ENCODE measurements around the gene ARHGEF28.

The ARHGEF28 gene

DNA sequence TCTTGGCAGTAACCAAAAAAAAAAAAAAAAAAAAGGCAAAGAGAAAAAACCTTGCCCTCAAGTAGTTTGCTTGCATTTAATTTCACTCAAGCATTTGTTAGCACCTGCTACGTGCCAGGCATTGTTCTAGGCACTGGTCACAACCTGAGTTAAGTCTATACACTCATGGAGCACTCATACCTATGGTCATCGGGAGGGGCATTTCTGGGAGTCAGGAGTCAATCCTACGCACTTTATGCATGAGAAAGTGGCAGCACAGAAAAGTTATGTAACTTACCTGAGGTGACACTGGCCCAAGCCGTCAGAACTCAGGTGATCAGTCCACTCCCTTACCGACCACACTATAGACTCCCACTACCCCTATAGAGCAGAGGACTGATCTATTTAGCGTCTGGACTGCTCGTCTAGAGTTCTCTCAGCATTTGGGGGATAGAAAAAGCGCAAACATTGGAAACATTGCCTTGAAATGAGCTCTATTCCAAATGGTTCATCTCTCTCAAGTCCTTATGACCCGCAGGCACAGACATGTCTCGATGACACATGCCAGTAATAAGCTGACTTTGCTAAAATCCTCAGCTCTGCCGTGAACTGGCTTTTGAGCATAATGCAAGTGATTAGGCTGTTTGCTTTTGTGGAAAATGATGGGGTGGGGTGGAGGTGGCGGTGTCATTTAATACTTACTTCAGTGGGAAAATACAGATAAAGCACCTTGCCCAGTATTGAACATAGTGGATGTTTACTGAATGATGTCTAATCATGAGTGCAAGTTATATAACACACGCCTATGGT, 160.2 kb downstream of the ARHGEF28 start:
- DNase-seq (ENCODE audit: low read depth) = no peak

DNA sequence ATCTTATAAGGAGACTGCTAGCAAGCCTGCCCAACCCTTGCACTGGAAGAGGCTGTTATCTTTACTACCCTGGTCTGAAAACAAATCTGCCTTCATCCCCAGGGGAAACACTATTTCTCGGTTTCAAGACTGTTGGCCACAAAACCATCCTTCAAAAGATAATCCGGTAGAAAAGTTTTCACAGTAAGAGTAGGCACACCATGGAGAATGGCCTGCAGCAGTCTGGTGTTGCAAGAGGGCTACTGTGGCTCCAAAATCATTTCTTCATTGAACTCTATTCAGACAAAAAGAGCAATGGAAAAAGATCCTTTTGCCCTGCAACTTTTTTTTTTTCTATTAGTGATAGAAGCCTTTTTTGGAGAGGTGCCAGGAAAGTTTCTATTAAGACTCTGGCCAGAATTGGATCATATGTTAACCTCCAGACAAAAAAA, 163.9 kb downstream of the ARHGEF28 start:
- DNase-seq (ENCODE audit: low read depth) = no peak

DNA sequence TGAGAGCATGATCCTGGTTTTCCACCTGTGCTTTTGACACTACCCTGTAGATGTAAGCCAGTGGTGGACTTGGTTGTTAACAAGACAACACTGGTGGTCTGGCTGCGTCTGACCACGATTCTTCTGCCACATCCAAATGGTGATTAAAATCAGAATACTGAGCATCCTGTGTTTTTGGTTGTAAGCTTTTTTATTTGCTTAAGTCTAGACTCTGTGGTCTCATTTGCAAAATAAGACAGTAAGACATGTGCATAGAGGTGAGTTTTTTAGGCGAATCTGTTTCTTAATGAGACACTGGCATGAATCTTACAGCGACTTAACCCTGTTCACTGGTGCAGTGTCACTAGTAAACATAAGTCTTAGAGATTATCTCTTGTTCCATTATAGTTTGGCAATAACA, 165.4 kb downstream of the ARHGEF28 start:
- DNase-seq (ENCODE audit: low read depth) = no peak

DNA sequence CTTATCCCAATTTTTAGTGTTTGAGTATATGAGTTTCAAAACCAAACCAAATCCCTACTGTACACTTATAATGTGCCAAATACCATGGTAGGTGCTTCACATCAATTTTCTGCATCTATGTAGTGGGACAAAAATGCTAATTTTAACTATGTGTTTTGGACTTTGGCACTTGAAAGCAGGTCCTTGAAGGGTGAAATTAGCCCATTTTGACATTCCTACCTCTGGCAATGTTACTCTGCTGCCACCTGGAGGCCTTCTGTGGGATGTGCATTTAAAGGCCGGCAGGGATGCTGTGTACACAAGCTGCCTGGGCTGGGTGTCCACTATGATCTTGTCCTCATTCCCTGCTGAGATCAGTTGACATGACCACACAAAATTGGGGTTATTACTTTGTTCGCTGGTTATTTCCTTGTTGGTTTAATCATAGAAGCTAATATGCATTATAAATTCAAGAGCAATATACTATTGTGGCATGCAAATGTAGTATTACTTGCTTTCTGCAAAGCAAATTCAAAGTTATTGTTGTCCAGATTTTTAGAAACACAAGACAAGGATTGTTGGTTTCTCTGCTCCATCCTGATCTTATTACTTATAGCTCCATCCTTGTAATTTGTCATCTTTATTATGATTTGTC, 166.8 kb downstream of the ARHGEF28 start:
- DNase-seq (ENCODE audit: low read depth) = no peak

DNA sequence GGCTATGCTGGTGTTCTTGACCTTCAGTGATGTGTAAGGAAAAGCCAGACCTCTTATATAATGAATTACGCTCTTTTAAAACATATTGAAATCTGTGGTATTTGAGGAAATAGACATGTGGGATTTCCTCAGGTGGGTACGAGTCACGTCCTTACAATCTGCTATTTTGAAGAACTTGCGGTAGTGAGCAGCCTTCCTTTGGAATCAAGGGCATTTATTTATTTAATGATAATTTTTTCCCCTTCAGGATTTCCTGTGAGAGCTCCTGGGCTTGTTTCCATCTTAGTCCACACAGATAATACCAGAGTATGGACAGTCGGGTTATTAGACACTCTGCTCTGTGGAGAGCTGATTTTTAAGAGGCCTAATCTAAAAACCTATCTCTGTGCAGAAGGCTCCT, 167.9 kb downstream of the ARHGEF28 start:
- peak; percentile 68 for DNase-seq (ENCODE audit: low read depth)

DNA sequence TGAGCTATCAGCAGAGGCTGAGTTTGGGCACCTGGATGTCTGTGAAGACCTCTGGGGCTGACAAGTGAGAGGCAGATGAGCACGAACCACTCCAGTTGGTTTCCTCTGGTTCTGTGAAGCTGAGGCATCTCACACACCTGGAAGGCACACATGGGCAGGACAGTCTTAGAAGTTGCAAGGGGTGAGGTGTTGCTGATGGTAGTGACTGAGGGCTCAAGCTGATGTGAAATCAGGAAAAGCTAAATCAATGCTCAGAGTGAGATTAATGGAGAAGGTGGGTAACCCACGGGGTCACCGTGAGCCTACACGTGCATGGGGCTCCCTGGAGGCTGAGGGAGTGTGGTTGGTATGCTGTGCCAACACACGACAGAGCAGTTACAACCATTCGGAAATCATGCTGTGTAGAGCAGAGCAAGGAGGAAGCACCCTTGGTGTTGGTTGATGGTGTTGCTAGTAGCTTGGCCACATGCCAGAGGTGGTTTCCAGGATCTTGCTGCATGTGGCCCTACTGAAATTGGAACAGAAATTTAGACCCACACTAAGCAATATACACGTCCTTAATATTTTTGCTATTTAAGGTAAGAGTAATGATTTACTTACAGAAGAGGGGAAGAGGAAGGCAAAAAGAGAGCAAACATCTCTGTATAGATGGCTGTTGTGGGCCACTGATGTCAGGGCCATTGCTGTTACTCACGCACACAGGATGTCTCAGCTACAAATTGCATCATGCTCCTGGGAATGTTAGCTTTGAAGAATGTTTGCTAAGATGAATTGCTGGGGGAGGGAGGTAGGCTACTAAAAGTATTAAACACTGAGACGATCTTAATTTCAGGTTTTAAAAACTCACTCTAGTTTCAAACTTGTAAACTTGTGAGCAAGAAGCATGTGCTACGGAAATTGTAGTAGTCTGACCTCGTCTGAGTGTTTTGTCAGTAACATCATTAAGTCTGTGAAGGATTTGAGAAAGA, 170.5 kb downstream of the ARHGEF28 start:
- peak; percentile 88 for DNase-seq (ENCODE audit: low read depth)

DNA sequence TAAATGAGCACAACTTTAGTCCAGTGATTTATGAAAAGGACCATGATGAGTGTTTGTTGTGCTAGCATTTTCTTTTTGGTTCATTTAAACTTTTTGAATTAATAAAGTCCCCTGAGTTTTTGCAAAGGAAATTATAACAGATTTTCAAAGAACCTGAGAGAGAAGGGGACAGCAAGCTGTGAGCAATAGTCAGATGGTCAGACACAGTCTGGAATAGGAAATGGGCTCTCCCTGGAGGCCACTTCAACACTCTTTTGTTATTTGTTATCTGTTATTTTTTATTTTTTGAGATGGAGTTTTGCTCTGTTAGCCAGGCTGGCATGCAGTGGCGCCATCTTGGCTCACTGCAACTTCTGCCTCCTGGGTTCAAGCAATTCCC, 171.1 kb downstream of the ARHGEF28 start:
- DNase-seq (ENCODE audit: low read depth) = no peak

DNA sequence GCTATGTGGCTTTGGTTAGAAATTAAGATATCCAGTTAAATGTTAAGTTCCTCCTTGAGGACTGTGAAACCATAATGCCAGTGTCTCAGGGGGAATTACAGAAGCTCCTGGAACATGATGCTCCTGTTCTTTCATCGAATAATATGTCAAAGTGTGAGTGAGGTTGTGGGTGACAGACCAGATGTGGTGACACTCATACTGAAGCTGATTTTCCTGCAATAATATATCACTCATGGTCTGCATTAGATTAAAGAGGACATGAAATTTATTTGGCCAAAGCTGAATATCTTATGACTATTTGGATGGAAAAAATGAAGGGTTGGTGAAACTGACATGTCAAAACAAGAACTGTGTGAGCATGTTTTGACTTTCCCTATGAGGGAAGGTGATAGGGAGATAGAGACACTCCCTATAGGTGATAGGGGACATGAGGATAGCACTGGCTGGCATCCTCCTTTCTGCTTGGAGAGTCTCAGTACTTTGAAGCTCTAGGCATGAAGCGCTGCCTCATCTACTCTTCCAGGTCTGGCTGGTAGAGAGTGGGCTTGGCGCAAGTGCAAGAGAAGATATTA, 173.5 kb downstream of the ARHGEF28 start:
- no peak for DNase-seq (ENCODE audit: low read depth)

DNA sequence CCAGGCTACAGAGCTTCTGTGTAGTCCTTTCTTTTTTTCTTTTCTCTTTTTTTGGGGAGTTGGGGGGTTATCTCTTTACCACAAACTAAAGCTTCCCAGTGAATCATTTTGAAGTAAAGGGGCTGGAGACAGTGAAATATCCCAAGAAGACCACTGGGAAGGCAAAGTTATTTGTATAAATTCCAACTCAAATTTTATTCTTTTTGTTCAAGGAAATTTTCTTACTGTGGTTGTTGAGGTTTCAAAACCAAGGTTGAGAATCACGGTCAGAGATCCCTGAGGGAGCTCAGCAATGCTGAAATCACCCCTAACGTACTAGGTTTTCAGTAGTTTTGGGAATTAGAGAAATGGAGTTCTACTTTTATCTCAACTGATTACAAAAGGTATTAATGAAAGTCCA, 175.7 kb downstream of the ARHGEF28 start:
- no peak for DNase-seq (ENCODE audit: low read depth)

DNA sequence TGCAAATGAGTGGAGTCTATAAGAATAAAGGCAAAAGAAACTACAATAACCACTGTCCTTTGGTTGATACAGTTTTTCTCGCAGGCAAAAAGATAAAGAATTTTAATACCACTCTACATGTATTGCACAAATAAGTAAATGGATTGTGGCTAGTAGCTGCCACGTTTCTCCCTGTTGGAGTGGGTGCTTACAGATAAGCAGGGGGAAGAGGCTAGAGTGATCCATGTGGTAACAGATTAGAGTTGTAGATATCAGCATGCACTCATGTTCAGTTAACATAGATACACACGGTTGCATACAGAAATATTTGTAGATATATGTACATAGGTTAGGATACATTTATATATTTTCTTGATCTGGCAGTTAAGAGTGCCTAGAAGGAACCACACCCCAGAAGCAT, 179.5 kb downstream of the ARHGEF28 start:
- no peak for DNase-seq (ENCODE audit: low read depth)

DNA sequence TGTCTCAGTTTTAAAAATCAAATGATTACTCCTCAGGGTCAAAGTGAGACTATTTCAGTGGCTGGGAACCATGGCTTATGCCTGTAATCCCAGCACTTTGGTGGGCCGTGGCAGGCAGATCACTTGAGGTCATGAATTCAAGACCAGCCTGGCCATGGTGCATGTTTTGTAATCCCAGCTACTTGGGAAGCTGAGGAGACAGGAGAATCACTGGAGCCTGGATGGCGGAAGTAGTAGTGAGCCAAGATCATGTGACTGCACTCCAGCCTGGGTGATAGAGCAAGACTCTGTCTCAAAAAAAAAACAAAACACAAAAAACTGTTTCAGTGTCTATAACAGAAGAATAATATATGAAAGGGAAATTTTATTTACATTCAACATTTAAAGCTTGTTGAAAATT, 182.9 kb downstream of the ARHGEF28 start:
- no peak for DNase-seq (ENCODE audit: low read depth)

DNA sequence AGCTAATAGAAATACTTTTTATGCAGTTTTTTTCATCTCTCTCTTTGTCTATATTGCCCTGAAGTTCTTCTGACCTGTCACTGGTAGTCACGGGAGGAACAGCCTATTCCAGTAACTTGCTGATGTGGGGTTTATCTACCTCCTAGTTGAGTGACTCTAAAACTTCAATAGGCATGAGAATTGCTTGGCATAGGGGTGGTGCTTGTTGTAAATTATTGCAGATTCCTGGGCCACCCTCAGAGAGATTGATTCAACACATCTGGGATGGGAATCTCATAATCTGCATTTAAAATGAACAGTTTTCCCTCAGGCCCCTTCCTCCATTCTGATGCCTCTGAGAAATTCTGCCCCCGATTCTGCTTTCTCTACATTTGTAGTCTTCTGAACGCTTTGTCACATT, 184.4 kb downstream of the ARHGEF28 start:
- DNase-seq (ENCODE audit: low read depth) = no peak

DNA sequence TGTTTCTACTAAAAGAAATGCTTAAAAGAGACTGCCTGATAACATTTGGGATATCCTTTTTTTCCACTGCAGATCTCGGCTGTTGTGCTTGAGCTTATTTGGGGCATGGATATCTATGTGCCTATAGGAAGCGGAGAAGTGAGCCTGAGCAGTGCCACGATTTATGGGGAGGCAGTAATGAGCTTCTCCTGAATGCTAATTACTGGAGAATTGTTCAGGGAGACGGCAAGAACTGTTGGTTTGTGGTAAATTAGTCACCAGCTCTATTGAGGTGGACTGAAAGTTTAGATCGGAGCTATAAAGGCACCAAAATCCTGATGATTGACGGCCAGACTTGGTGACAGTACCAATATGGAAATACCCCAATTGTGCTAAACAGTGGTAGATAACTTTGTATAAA, 186.5 kb downstream of the ARHGEF28 start:
- DNase-seq (ENCODE audit: low read depth) = no peak

DNA sequence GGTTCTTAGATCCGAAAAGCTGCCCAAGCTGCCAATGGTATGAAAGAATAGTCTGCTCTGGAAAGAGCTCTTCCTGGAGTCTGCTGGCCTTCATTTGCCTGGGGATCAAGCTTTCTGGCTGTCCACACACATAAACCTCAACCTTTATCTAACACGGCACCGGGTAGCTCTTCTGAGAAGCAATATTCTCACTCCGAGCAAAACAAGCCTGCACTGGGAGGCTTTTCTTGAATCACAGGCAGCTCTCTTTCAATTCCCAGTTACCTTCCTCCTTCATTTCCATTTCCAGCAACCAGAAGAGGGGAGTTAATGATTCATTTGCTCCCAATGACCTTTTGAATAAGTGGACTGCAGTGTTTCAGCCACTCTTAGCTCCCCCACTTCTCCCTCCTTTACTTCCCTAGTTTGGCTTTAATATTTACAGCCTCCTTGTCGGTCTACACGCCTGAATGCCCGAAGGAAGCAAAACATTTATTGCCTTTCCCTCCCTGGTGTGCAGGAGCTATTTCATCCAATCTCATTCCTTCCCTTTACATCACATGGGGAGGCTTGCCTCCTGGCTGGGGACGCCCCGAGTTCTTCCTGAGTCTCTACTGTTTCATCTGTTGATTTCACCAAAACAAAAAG, 187.1 kb downstream of the ARHGEF28 start:
- DNase-seq (ENCODE audit: low read depth) = no peak

DNA sequence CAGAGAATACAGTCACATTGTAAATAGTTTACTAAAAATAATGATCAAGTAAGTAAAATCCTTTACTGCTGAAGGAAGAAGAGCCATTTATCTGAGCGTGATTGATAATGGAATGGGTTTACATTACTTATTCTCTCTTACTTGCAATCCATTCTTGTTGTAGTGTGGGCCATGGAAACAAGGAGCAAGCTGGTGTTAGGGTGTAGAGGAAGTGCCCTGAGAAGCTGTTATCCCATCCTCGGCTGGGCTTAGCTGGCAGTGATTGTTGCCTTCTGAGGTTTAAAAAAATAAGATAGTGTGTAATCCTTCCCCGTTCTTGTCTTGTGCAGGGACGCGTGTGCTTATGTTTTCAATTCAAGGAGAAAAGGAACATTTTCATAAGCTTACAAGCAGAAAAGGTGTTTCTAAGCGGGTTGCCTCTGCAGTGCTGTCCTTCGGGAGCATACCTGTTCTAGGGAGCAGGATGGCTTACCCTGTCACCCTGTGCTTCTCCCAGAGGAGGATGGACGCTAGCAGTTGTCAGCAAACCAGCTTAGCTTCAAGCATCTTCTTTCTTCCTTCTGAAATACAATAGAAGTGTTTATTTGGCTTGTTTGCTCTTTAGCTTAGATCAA, 188.3 kb downstream of the ARHGEF28 start:
- no peak for DNase-seq (ENCODE audit: low read depth)

DNA sequence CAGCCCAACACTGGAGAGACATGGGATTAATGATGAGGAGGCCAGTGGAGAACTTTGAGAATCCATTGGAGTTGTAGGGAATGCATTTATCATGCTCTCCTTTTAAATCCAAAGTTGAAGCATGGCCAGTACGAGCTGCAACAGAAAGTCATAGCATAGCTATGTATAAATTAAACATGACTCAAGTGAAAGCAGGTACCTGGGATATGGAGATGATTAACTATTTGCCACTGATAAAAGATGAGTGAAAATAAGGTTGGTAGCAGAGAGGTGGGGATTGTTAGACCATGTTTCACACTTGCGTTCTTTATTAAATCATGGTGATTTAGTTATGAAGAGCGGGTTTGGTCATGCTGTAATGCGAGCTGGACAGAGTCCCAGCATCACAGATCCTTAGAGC, 189.6 kb downstream of the ARHGEF28 start:
- no peak for DNase-seq (ENCODE audit: low read depth)

DNA sequence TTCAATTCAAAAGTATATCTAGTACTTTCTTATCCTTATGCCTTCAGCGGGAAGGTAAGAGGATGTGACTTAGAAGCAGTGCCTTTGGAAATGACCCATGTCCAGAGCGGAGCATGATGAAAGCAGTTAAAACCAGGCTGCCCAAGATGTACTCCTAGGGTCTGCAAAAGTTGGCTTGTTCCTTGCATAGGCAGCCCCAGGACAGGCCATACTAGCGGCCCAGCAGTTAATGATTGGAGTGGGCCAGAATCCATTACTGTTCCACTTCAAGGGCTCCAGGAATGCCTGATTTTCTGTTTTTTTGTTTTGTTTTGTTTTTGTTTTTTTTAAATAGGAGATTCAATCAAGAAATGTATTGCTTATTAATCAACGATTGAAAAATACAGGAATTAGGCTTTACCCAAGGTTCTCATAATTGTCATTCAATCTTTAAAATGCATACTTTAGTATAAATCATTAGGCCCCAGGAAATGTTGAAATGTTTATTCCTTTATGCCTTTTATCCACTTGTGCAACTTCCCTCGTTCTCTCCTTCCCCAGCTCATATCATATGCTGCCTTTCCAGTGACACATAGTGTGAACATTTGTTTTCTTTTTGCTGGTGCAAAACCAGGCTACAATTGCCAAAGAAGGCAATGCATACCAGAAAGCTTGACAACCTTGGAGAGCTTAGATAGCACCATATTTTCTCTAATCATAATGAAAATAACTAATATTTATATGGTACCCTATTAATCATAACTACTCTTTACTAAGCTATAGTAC, 190.8 kb downstream of the ARHGEF28 start:
- peak; percentile 73 for DNase-seq (ENCODE audit: low read depth)

DNA sequence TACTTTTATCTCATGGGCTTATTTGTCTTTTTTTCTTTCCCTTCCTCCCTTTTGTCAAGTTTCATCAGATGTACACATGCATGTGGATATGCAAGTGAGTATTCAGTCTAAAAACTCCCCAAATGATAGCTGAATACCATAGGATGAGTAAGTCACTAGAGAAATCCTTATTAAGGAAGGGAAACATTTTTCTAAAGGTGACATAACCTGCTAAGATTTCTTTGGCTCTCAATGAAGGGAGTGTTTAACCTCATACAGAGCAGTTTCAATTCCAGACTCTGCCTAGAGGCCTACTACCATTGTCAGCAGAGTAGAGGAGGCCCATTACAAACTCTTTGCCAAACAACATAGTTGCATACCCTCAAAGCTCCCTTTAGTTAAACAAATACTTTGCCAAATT, 192.4 kb downstream of the ARHGEF28 start:
- no peak for DNase-seq (ENCODE audit: low read depth)

DNA sequence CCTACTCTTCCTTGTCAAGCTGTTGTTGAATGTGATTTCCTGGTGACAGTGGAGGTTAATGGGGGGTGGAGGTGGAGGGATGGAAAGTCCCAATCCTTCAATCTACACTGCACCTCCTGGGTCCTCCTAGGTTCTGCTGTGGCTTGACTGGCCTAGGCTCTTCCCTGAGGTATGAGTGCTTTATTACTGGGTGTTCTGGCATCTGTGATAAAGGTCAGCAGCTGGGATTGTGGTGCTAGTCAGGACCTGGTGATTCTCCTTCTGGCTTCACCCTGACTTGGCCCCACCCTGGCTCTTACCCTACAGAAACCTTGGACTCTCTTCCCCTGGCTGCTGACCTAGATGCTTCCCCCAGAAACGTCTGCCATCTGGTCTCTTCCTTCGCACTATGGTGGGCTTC, 194.3 kb downstream of the ARHGEF28 start:
- no peak for DNase-seq (ENCODE audit: low read depth)

DNA sequence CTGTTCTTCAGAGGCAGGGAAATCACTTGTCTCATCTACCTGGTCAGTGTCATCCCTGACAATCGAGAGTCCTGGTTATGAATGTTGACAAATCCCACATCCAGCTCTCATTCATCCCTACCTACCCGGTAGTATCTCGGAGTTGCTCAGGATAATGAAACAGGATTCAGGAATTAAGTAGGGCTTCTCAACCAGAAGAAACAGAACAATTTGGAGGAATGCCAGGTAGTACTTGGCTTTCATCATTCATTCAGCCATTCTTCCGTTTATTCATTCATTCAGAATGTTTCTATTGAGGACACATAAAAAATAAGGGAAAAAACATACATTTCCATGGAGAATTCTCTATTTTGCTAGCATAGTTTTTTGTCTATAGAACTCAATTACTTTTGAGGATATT, 195.0 kb downstream of the ARHGEF28 start:
- no peak for DNase-seq (ENCODE audit: low read depth)

Measured in HS-5 (cell line).